GM10266 (cell line): ENCODE data around the gene FAM20C.

Experiments used
- DNase-seq: peaks from one replicate; pipeline ENCODE4 v3.0.0; 2012; ENCODE audit errors: extremely low spot score
- CTCF ChIP-seq: IDR thresholded peaks from 2 replicates; pipeline ENCODE4 v1.5.1; 2012; ENCODE audit warnings: mild to moderate bottlenecking, low read depth; ENCODE audit not compliant: control insufficient read depth, insufficient read depth; ENCODE audit errors: missing control alignments

FAM20C gene

GRCh38 chr7:169276-170172 is 22.8 kb upstream of the FAM20C start:
- DNase-seq: no peak
- TF ChIP-seq CTCF: no peak

GRCh38 chr7:170551-171363 is 21.6 kb upstream of the FAM20C start:
- no peak for DNase-seq
- TF ChIP-seq CTCF: no peak

GRCh38 chr7:171364-171904 is 20.9 kb upstream of the FAM20C start:
- no peak for TF ChIP-seq CTCF
- DNase-seq: no peak

GRCh38 chr7:171912-172515 is 20.4 kb upstream of the FAM20C start:
- DNase-seq: no peak
- TF ChIP-seq CTCF: no peak

GRCh38 chr7:173209-173918 is 19.0 kb upstream of the FAM20C start:
- no peak for DNase-seq
- no peak for TF ChIP-seq CTCF

- DNase-seq: no peak
- no peak for TF ChIP-seq CTCF
These were observed 17.7 kb upstream of the FAM20C start for GRCh38 chr7:174716-175115.
